Bronchial epithelial cell (primary cell): ENCODE data around the gene ANKRD37. TPM values are rescaled to one million over a fixed set of nuclear protein-coding genes. Genes with fewer than 3 reads are reported as not detected.

ENCODE experiments used
- DNase-seq: peaks from one replicate; pipeline ENCODE4 v3.0.0-alpha.2; 2010; ENCODE audit warnings: low read depth
- FAIRE-seq: peaks from 2 replicates; lab custom pipeline; 2011; peaks lifted over from hg19 to GRCh38; lab: Jason Lieb, UNC
- H3K27me3 ChIP-seq: 2 replicates; pipeline ENCODE4 v1.5.1; 2011; ENCODE audit warnings: low read length; ENCODE audit not compliant: control insufficient read depth, insufficient read depth
- H3K36me3 ChIP-seq: 2 replicates; pipeline ENCODE4 v1.5.1; 2011; ENCODE audit warnings: low read length; ENCODE audit not compliant: control insufficient read depth, insufficient read depth
- H3K4me3 ChIP-seq: 2 replicates; pipeline ENCODE4 v1.5.1; 2011; ENCODE audit warnings: mild to moderate bottlenecking, low read depth, low read length, control low read depth
- total RNA-seq: library from RNA; depleted of rRNA; stranded (reverse); fragments of >200 nt; gene quantifications from 2 replicates; pipeline ENCODE4 v1.2.1, GENCODE V29; 2014
- TF ChIP-seq, protein P1 (sequence below): IDR thresholded peaks from 2 replicates; pipeline ENCODE4 v1.5.1; 2011; ENCODE audit warnings: mild to moderate bottlenecking, moderate library complexity, low read length, control low read depth, inconsistent platforms; ENCODE audit not compliant: insufficient read depth, severe bottlenecking

ANKRD37 gene, protein sequence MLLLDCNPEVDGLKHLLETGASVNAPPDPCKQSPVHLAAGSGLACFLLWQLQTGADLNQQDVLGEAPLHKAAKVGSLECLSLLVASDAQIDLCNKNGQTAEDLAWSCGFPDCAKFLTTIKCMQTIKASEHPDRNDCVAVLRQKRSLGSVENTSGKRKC
- total RNA-seq: 8.4 and 8.6 TPM in 2 replicates

DNA sequence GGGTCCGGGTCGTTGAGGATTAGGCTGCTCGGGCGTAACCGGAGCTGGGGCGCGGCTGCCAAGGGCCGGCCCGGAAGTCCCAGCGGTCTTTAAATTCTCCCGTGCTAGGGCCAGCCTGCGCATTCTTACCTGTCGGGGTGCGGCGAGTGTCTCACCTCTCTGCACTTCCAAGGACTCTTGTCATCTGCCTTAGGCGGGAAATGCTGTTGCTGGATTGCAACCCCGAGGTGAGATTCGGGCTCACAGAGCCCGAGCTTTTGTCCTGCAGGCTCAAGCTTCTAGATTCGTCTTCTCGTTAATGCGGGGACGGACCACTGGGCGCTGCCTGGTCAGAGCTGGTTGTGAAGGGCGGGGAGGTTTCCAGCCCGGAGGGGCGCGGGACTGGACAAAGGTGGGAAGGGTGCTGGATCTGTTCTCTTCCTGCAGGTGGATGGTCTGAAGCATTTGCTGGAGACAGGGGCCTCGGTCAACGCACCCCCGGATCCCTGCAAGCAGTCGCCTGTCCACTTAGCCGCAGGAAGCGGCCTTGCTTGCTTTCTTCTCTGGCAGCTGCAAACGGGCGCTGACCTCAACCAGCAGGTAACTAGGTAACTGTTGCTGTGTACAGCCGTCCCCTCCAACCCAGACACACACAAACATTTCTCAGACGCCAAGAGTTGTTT lies at the start of gene ANKRD37:
TSS of gene ANKRD37 (plus strand) at position 118 of the 662 bp plus-strand sequence. CDS start at position 201, 83 bp downstream.
- DNase-seq: peak; percentile 65
- FAIRE-seq: no peak
- H3K4me3 ChIP-seq: peak within 1 kb of the TSS; percentile 79
- no peaks in the 10 kb centered on the region for H3K36me3 ChIP-seq
- TF ChIP-seq, protein P1, sequence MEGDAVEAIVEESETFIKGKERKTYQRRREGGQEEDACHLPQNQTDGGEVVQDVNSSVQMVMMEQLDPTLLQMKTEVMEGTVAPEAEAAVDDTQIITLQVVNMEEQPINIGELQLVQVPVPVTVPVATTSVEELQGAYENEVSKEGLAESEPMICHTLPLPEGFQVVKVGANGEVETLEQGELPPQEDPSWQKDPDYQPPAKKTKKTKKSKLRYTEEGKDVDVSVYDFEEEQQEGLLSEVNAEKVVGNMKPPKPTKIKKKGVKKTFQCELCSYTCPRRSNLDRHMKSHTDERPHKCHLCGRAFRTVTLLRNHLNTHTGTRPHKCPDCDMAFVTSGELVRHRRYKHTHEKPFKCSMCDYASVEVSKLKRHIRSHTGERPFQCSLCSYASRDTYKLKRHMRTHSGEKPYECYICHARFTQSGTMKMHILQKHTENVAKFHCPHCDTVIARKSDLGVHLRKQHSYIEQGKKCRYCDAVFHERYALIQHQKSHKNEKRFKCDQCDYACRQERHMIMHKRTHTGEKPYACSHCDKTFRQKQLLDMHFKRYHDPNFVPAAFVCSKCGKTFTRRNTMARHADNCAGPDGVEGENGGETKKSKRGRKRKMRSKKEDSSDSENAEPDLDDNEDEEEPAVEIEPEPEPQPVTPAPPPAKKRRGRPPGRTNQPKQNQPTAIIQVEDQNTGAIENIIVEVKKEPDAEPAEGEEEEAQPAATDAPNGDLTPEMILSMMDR: no peak
- H3K27me3 ChIP-seq: no peaks in the 10 kb centered on the region

DNA sequence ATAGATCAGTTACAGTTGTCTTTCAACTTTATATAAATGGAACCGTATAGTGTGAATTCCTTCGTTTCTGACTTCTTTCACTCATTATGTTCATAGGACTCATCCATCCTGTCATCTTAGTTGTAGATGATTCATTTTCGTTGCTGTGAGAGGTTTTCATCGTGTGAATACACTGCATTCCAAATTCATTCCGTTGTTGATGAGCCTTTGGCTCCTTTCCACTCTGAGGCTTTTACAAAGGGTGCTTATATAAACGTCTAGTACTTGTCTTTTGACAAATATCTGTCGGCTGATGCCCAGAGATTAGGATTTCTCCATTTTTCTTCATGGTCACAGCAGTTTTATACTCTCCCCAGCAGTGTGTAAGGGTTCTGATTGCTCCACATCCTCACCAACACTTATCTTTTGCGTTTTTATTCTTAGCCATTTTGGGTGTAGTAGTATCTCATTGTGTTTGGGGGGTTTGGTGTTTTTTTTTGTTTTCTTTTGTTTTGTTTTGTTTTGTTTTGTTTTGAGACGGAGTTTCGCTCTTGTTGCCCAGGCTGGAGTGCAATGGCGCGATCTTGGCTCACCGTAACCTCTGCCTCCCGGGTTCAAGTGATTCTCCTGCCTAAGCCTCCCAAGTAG lies 49.6 kb upstream of the ANKRD37 start:
- no peaks in the 10 kb centered on the region for H3K27me3 ChIP-seq
- FAIRE-seq (no peak), DNase-seq (no peak)
- no peak overlapping the region for H3K4me3 ChIP-seq
- TF ChIP-seq, protein P1: no peak
- no peaks in the 10 kb centered on the region for H3K36me3 ChIP-seq

DNA sequence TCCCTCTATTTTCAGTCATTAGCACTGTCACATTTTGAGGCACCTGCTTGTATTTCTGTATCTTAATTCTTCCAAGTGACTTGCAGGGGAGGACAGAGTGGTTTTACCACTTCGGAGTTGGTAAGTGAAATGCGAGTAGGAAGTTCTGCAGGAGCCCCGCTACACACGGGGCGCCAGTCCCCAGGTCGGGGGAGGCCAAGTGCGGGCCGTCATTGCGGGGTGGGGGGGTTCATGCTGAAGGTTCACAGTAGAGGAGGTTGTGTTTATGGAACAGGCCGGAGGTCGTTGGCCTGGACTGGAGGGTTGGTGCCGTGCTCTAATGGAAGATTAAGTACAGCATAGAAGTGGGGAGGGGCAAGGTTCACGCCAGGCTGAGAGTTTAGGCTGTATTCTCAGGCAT lies 45.0 kb upstream of the ANKRD37 start:
- FAIRE-seq (no peak), DNase-seq (no peak)
- TF ChIP-seq, protein P1: no peak
- no peak overlapping the region for H3K4me3 ChIP-seq
- no peaks in the 10 kb centered on the region for H3K36me3 ChIP-seq
- H3K27me3 ChIP-seq: no peaks in the 10 kb centered on the region

DNA sequence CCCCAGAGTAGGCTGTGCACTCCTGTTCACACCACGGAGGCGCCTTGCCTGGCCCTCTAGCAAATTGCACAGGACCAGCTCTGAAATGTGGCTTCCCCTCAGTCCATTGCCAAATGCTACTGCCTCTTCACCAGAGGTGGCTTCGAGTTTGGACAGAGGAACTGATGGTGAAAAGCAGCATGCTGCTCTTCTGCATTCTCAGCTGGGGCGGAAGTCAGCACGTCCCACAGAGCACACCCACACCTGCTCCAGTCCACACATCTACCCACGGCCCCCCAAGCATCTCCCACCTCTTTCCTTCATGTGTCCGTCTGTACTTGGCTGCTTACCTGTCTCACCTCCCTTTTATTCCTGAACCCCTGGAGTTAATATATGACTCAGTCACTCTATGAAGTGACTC lies 44.4 kb upstream of the ANKRD37 start:
- no peaks in the 10 kb centered on the region for H3K36me3 ChIP-seq
- FAIRE-seq (no peak), DNase-seq (no peak)

DNA sequence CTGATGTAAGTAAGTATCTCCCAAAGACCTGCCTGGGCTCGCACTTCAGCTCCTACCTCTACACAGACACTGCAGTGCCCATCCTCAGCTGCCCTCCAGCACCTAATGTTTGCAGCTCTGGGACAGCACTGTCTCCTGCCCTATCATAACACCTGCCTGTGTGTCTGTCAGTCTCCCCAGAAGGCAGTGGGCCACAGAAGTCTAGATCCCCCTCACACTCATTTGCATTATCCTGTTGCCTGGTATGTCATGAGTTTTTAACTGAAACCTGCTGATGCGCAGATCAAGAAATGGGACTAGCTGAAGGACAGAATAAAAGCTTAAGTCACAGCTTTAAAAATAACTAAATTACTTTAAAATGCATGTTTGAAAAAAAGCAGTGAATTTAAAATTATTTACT lies 43.9 kb upstream of the ANKRD37 start:
- no peaks in the 10 kb centered on the region for H3K27me3 ChIP-seq
- no peak for DNase-seq
- TF ChIP-seq, protein P1: no peak
- no peak overlapping the region for H3K4me3 ChIP-seq
- no peaks in the 10 kb centered on the region for H3K36me3 ChIP-seq
- no peak for FAIRE-seq

More for the DNA sequence above, 44.4 kb upstream of the ANKRD37 start:
- TF ChIP-seq, protein P1: no peak
- Histone ChIP-seq H3K27me3 (no peaks in the 10 kb centered on the region), H3K4me3 (no peak overlapping the region)
